ENCODE results near the gene ATP13A1. TPM values are rescaled to one million over a fixed set of nuclear protein-coding genes. Genes with fewer than 3 reads are reported as not detected.
"Not testable (repeated sequence)": the region's sequence is repeated elsewhere in the genome, so short reads cannot be mapped to it uniquely, and the experiment has no call there.

The ATP13A1 gene
- total RNA-seq, 2 experiments from 2014 or later, result 58.3 to 122 TPM

- no TSS peak for BruUV-seq (replicated peaks)
- CTCF ChIA-PET (ENCODE audit: unreplicated experiment), result no interaction called here
- intact Hi-C loops (cut with micrococcal nuclease; ENCODE audit: unreplicated experiment), result no loop called here
Measured at GRCh38 chr19:19687090-19687489, 23.6 kb upstream of the ATP13A1 start.

GRCh38 chr19:19686580-19686979 is 23.1 kb upstream of the ATP13A1 start:
- H3K79me2 ChIP-seq (ENCODE audit: insufficient read depth, low read depth, low read length), result peaks cover 7% of the 10 kb centered on the region; the same call in 1 of the 2 replicates
- ChIA-PET CTCF (ENCODE audit: unreplicated experiment) (no interaction called here), POLR2A (no interaction called here)
- DNase-seq (ENCODE audit: low spot score), result no peak
- H3K9me3 ChIP-seq (ENCODE audit: low read length), result peaks cover 5% of the 10 kb centered on the region
- no peak overlapping the region for H3K4me2 ChIP-seq (ENCODE audit: low read length)
- no peak overlapping the region for H3K27ac ChIP-seq (ENCODE audit: low read depth, low read length, poor library complexity, severe bottlenecking)
- no TSS peak for BruUV-seq (replicated peaks)
- no peak overlapping the region for H2AFZ ChIP-seq (ENCODE audit: low read length)
- H3K9me2 ChIP-seq (ENCODE audit: insufficient read depth, low read length), result no peaks in the 10 kb centered on the region
- H3K36me3 ChIP-seq (ENCODE audit: insufficient read depth, low read length), result peaks cover 52% of the 10 kb centered on the region
- no peak overlapping the region for H3K4me3 ChIP-seq (ENCODE audit: low read depth, low read length, poor library complexity, severe bottlenecking)
- no peaks in the 10 kb centered on the region for H4K20me1 ChIP-seq (ENCODE audit: insufficient read depth, low read length)
- H3K4me1 ChIP-seq (ENCODE audit: insufficient read depth, low read length, poor library complexity, severe bottlenecking), result no peaks in the 10 kb centered on the region
- TF ChIP-seq CTCF (conservative IDR thresholded peaks at IDR 0.05; ENCODE audit: low read length) (no peak), EZH2phosphoT487 (IDR thresholded peaks at IDR 0.05; ENCODE audit: borderline replicate concordance, low read depth, low read length) (no peak)
- intact Hi-C loops (cut with micrococcal nuclease; ENCODE audit: unreplicated experiment), result no loop called here

More at GRCh38 chr19:19687090-19687489, 23.6 kb upstream of the ATP13A1 start:
- Histone ChIP-seq H3K4me2 (ENCODE audit: low read length) (no peak overlapping the region), H3K9me2 (ENCODE audit: insufficient read depth, low read length) (no peaks in the 10 kb centered on the region), H3K36me3 (ENCODE audit: insufficient read depth, low read length) (peaks cover 47% of the 10 kb centered on the region), H2AFZ (ENCODE audit: low read length) (no peak overlapping the region), H3K4me3 (ENCODE audit: low read depth, low read length, poor library complexity, severe bottlenecking) (no peak overlapping the region), H3K27ac (ENCODE audit: low read depth, low read length, poor library complexity, severe bottlenecking) (no peak overlapping the region), H3K9me3 (ENCODE audit: low read length) (peaks cover 5% of the 10 kb centered on the region; the same call in 1 of the 2 replicates), H3K4me1 (ENCODE audit: insufficient read depth, low read length, poor library complexity, severe bottlenecking) (no peaks in the 10 kb centered on the region), H4K20me1 (ENCODE audit: insufficient read depth, low read length) (no peaks in the 10 kb centered on the region), H3K79me2 (ENCODE audit: insufficient read depth, low read depth, low read length) (peaks cover 7% of the 10 kb centered on the region; the same call in 1 of the 2 replicates)
- TF ChIP-seq EZH2phosphoT487 (IDR thresholded peaks at IDR 0.05; ENCODE audit: borderline replicate concordance, low read depth, low read length) (no peak), CTCF (conservative IDR thresholded peaks at IDR 0.05; ENCODE audit: low read length) (no peak)
- POLR2A ChIA-PET, result no interaction called here
- DNase-seq (ENCODE audit: low spot score), result peak; percentile 49

- H3K27ac ChIP-seq (ENCODE audit: low read depth, low read length, poor library complexity, severe bottlenecking); H3K4me2 ChIP-seq (ENCODE audit: low read length); POLR2A ChIA-PET; DNase-seq (ENCODE audit: low spot score); H3K9me2 ChIP-seq (ENCODE audit: insufficient read depth, low read length); BruUV-seq (replicated peaks); H3K4me3 ChIP-seq (ENCODE audit: low read depth, low read length, poor library complexity, severe bottlenecking); H3K4me1 ChIP-seq (ENCODE audit: insufficient read depth, low read length, poor library complexity, severe bottlenecking); CTCF ChIA-PET (ENCODE audit: unreplicated experiment); H3K79me2 ChIP-seq (ENCODE audit: insufficient read depth, low read depth, low read length); H4K20me1 ChIP-seq (ENCODE audit: insufficient read depth, low read length); intact Hi-C loops (cut with micrococcal nuclease; ENCODE audit: unreplicated experiment); H2AFZ ChIP-seq (ENCODE audit: low read length): not testable (repeated sequence)
- Histone ChIP-seq H3K9me3 (ENCODE audit: low read length) (peaks cover 10% of the 10 kb centered on the region), H3K36me3 (ENCODE audit: insufficient read depth, low read length) (peaks cover 57% of the 10 kb centered on the region)
Measured at GRCh38 chr19:19686119-19686518, 22.6 kb upstream of the ATP13A1 start.
